BE2C (cell line): ENCODE results near the gene DPAGT1.
A peak's percentile ranks its signal among the peaks of the same experiment; 100 is the strongest.

Experiments
- DNase-seq: peaks from one replicate; pipeline ENCODE4 v3.0.0-alpha.2; 2020
- H3K27me3 ChIP-seq: fragments of 250-450 bp; sonication (Bioruptor Pico); 2 replicates; pipeline ENCODE4 v1.5.1; 2020; ENCODE audit warnings: mild to moderate bottlenecking
- H3K36me3 ChIP-seq: fragments of 250-450 bp; sonication (Bioruptor Pico); 2 replicates; pipeline ENCODE4 v1.5.1; 2020; ENCODE audit warnings: mild to moderate bottlenecking
- H3K4me1 ChIP-seq: fragments of 250-450 bp; sonication (Bioruptor Pico); 2 replicates; pipeline ENCODE4 v1.5.1; 2020
- H3K4me3 ChIP-seq: 2 replicates; pipeline ENCODE4 v1.5.1; 2011; ENCODE audit warnings: low read depth, low read length
- H3K9me3 ChIP-seq: fragments of 250-450 bp; sonication (Bioruptor Pico); 2 replicates; pipeline ENCODE4 v1.5.1; 2020
- CTCF ChIP-seq: IDR thresholded peaks from 2 replicates; pipeline ENCODE4 v1.5.1; 2012; ENCODE audit warnings: mild to moderate bottlenecking, low read depth, low read length

Gene DPAGT1

DNA sequence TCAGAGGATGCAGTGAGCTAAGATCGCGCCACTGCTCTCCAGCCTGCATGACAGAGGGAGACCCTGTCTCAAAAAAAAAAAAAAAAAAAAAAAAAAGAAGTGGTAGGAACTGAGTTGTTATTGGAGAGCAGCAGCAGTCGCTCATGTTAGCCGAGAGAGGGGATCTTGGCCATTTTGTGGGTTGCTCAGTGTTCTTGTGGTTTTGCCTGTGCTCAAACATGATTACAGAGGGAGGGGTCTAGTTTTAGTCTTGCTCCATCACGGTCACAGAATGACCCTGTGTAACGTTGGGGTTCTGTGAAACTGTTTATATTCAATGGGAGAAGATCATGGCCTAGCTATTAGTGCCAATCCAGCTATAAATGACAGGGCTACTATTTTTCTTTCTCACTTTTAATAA is 1.9 kb downstream of the DPAGT1 start:
- Histone ChIP-seq H3K4me1 (peaks cover 4% of the 10 kb centered on the region; the same call in 1 of the 2 replicates), H3K4me3 (peak overlapping the region; percentile 97; the same call in 1 of the 2 replicates), H3K27me3 (no peaks in the 10 kb centered on the region), H3K9me3 (no peaks in the 10 kb centered on the region), H3K36me3 (peaks cover 18% of the 10 kb centered on the region)
- no peak for DNase-seq
- no peak for TF ChIP-seq CTCF

- peaks cover 7% of the 10 kb centered on the region; the same call in 1 of the 2 replicates for H3K4me1 ChIP-seq
- DNase-seq, result peak; percentile 99
- peaks cover 49% of the 10 kb centered on the region for H3K36me3 ChIP-seq
- H3K27me3 ChIP-seq, result no peaks in the 10 kb centered on the region
- H3K9me3 ChIP-seq, result no peaks in the 10 kb centered on the region
- peak overlapping the region; percentile 80 for H3K4me3 ChIP-seq
- peak; percentile 22; the same call in 1 of the 2 replicates for TF ChIP-seq CTCF
Measured at GRCh38 chr11:119095066-119095880, 6.4 kb downstream of the DPAGT1 start.

GRCh38 chr11:119094816-119095065 is 6.9 kb downstream of the DPAGT1 start:
- peak; percentile 87 for DNase-seq
- Histone ChIP-seq H3K4me3 (peak overlapping the region; percentile 80), H3K4me1 (peaks cover 7% of the 10 kb centered on the region; the same call in 1 of the 2 replicates), H3K27me3 (no peaks in the 10 kb centered on the region), H3K9me3 (no peaks in the 10 kb centered on the region), H3K36me3 (peaks cover 49% of the 10 kb centered on the region)
- TF ChIP-seq CTCF, result peak; percentile 68

DNA sequence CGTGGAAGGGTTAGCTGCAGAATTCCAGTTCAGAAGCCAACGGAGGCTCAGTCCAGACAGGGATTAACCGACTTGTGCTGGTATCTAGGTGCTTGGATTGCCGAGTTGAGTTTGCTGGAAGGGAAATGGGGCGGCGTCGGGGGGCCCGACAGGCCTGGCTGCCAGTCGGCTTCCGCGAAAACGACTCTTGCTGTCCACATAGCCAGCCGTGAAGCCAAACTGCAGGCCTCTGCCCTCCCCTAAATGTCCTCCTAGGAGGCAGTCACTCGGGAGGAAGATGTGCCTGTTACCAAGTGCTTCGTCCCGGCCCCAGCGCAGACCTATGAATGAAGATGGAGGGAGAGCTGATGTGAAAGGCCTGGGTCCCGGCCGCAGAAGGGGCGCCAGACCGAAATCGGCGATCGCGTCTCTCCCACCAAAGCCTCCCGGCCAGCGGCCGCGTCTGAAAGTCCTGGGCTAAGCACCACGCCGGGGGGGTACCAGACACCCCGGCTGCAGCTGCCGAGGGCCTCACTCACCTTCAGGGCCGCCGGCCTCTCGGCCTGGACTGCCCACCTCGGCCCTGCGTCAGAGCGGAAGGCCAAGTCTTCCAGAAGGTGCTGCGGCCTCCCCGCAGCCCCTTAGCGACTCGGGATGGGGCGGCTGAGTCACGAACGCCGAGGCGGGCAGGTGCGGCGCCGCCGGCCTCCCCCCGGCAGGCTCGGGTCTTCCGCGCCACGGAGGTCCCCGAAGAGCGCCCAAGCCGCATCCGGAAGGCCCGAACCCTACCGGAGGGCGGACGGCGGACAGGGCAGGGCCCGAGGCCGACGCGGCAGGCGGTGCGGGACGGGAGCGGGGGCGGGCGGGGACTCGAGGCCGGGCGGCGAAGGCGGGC is 7.5 kb downstream of the DPAGT1 start:
- H3K9me3 ChIP-seq, result no peaks in the 10 kb centered on the region
- H3K36me3 ChIP-seq, result peaks cover 49% of the 10 kb centered on the region
- peak; percentile 26 for DNase-seq
- H3K4me1 ChIP-seq, result peaks cover 11% of the 10 kb centered on the region; the same call in 1 of the 2 replicates
- H3K4me3 ChIP-seq, result peak overlapping the region; percentile 80
- no peaks in the 10 kb centered on the region for H3K27me3 ChIP-seq
- TF ChIP-seq CTCF, result no peak

GRCh38 chr11:119092880-119093842 is 8.5 kb downstream of the DPAGT1 start:
- Histone ChIP-seq H3K27me3 (no peaks in the 10 kb centered on the region), H3K4me3 (peak overlapping the region; percentile 80), H3K4me1 (peaks cover 11% of the 10 kb centered on the region; the same call in 1 of the 2 replicates), H3K36me3 (peaks cover 47% of the 10 kb centered on the region), H3K9me3 (no peaks in the 10 kb centered on the region)
- TF ChIP-seq CTCF, result no peak
- no peak for DNase-seq
